Measurements from ENCODE around the gene INPP5A.
"Not testable (repeated sequence)": the region's sequence is repeated elsewhere in the genome, so short reads cannot be mapped to it uniquely, and the experiment has no call there.

The INPP5A gene

DNA sequence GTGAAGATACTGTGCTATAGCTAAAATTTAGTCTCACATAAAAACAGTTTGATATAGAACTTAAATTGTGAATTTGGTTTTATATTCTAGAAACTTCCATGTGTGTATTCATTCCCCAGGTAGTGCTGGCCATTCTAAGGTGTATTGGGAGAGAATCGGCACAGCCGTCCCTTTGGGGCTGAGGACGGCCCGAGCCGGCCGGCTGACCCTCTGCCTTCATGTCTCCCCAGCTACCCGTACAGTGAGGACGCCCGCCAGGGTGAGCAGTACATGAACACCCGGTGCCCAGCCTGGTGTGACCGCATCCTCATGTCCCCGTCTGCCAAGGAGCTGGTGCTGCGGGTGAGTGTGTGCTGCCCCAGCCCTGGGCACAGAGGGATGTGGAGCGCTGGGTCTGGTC, 239.9 kb downstream of the INPP5A start:
- DNase-seq, result no peak

DNA sequence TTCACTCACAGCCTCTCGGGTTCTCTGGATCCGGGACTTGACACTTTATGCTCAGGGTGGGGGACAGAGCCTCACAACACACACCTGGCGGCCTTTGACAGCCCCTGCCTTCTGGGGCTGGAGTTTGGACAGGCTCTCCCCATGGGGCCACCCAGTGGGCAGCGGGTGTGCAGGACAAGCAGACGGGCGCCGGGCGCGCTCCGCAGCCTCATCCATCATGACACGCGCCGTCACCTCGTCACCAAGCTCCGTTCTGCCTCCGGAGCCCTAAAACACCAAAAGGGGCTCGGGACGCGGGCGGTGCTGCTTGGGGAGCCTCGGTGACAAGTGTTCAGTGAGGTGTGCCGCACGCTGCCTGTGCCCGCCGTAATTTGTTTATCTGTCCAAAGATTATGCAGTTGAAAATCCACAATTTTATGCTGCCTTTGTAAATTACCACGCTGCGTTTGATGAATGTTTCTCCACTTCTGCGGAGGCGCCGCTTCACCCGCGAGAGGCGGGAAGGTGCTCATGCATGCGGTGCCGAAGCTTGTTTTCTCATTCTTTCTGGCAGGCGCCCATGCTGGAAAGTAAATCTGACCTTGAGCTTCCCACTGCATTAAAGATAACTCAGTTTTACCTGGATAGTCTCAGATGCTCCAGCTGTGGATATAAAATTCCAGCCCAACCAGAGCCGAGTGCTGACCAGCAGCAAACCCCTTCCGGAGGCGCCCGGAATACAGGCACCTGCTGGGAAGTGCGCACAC, 242.1 kb downstream of the INPP5A start:
- DNase-seq, result no peak

DNA sequence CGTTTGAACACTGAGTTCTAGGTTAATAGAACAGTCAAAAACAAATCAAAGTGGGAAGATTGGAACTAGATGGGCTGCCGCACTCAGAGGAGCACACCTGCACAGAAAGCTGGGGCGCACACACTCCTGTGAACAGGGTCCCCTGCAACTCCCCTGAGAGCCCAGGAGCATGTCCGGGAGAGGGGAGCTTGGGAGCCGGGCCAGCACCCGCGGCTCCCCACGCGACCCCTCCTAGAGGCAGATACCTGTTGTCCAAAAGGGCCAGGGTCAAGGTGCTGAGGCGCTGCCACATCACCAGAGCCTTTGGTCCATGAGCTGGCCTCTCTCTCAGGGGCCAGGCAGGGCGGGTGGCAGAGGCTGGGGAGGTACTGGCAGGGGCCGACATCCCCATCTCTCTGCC, 242.8 kb downstream of the INPP5A start:
- no peak for DNase-seq

DNA sequence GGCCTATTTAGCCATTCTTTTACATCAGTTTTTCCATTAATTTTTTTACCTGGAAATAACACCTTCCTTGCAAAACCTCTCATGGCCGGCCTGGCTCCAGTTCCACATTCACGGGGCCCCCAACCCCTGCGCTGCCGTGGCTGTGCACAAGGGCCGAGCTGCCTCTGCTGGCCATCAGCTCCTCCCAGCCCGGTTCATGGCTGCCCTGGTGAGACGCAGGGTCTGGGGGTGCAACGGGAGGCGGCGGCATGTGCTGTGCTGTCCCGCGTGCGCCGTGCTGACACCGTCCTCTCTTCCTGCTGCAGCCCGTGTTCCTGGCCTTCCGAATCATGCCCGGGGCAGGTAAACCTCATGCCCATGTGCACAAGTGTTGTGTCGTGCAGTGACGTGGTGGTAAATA, 244.0 kb downstream of the INPP5A start:
- no peak for DNase-seq

DNA sequence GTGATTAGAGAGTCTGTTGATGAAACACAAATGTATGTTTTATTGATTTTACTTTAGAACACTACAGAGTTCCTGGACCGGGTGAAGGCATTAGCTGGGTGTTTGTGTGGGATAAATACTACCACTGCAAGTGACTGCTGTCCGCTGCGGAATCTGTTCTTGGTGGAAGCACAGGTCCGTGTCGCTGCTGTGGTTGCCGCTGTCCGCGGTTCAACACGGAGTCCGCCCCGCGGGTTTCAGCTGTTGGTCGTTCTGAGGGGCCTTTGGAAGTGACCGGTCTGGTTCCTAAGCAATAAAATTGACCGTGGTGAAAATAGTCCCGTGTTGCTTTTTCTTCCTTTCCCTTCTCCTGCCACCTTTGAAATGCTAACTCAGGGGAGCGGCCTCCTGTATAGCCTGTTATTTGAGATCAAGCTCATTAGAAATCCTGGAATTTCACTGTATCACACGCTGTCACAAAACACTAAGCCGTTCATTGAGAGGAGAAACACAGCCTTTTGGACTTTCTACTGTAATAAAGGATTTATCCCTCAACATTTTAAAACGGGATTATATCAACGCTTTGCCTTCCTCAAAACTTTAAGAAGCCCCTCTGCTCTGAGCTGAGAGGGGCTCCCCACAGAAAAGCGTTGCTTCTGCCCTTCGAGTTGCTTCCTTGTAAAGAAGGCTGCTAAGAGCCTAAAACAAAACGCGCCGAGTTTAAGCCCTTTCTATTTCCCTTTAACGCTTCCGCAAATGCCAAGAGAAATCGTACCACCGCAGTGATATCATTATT, 245.8 kb downstream of the INPP5A start:
- no peak for DNase-seq

DNA sequence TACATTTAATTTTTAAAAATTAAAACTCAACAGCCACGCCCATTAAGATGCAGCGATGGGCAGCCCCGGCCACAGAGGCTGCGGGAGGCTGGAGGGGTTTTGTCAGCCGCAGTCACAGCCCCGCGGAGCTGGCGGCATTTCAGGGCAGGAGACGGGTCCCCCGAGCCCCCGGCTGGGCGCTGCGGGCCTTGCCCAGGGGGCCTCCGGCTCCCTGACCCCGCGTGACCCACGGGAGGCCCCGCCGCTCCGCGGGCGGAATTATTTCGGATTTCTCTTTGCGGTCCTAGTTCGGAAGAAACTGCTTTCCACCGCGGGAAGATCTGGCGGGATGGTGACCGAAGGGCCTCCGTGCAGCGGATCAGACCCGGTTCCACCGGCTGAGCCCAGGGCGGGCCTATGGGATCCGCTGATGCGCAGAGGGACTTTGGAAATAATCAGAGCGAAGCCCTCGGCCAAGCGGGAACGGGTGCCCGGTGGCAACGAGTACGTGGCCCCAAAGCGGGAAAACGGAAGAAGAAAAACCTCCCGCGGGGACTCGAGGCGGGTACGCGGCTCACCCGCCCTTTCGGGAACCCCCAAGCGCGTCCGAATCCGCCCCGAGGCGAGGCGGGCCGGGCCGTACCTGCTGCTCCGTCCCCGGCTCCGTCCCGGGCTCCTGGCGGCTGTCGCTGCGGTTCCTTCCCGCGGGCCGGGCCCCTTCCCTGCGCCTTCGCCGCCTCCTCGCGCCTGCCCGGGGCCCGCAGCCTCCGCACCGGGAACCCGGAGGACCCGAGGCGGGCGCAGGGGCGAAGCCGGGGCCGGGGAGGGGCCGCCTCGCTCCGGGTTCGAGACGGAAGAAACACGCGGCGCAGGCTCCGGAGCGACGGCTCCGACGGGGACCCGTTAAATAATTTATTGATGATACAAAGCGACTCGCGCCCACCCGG, 246.6 kb downstream of the INPP5A start:
- no peak for DNase-seq

DNA sequence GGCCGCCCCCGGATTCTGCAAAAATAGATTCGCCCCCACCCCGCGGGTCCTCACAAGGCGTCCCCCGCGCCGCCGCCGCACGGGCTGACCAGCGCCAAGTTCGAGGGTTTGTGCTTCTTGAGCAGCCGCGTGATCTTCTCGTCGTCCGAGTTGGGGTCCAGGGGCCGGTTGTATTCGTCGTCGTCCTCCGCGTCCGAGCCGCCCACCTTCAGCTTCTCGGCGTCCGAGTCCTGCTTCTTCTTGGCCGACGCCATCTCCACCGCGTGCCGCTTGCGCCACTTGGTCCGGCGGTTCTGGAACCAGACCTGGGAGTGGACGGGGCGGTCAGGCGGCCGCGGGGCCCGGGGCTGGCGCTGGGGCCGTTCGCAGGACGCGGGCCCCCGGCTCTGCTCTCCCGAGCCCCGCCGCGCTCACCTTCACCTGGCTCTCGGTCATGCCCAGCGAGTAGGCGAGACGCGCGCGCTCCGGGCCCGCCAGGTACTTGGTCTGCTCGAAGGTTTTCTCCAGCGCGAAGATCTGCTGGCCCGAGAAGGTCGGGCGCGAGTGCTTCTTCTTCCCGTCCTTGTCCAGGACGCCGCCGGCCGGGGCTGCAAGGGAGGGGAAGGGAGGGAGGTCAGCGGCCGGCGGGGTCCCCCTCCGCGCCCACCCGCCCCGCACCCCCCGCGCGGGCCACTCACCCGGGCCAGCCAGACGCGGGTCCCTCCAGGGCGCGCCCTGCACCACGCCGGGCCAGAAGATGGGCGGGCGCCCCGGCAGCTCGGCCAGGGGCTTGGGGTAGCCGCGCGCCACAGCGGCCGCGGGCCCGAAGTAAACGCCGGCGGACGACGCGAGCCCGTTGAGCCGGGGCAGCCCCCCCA, 247.5 kb downstream of the INPP5A start:
- no peak for DNase-seq

DNA sequence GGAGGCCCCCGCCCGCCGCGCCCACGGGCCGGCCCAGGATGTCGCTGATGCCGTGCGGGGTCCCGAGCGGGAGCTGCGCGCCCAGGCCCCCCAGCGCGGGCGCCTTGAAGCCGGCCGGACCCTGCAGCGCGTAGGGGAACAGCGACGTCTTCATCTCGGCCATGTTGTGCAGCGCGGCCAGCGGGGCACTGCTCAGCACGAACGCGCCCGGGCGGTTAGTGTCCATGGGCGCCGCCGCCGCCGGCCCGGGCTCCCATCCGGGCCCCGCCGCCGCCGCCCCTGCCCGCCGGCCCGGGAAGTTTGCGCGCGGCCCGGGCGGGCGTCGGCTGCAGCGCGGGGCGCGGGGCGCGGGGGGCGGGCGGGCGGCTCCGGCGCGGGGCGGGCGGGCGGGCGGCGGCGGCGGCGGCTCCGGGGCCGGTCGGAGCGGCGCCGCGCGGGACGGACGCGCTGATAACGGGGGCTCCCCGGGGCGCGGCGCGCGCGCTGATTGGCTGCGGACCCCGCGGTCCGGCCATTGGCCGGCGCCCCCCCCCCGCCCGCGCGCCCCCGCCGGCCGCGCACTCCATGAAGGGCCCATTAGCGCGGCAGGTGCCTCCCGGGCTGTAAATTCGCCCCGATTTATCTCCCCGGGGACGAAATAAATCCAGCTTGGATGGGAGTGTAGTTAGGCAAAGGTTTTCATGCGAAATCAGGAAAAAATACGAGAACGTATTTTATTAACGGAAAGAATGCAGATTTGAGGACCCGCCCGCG, 248.3 kb downstream of the INPP5A start, which contains the start of gene NKX6-2:
Gene NKX6-2, minus strand, starts transcription at position 425 of the 753 bp plus-strand sequence. Its CDS starts 199 bp downstream, at position 226.
- DNase-seq, result no peak

DNA sequence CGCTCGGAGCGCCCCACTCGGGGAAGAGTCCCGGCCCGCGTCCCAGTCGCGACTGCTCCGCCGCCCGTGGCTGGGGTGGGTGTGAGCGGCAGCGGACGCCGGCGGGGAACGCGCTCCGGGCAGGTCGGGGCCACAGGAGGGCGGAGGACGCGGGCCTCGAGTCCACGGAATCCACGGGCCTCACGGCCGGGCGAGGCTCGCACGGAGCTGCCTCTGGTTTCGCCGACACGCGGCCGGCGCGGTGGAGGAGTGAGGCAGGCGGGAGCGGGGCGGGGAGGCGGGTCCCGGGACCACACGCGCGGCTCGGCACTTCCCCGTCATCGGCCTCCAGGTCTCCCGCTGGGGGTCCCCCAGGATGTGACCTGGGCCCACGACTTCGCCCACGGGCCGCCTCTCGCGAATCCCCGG, 248.9 kb downstream of the INPP5A start:
- DNase-seq, result no peak

DNA sequence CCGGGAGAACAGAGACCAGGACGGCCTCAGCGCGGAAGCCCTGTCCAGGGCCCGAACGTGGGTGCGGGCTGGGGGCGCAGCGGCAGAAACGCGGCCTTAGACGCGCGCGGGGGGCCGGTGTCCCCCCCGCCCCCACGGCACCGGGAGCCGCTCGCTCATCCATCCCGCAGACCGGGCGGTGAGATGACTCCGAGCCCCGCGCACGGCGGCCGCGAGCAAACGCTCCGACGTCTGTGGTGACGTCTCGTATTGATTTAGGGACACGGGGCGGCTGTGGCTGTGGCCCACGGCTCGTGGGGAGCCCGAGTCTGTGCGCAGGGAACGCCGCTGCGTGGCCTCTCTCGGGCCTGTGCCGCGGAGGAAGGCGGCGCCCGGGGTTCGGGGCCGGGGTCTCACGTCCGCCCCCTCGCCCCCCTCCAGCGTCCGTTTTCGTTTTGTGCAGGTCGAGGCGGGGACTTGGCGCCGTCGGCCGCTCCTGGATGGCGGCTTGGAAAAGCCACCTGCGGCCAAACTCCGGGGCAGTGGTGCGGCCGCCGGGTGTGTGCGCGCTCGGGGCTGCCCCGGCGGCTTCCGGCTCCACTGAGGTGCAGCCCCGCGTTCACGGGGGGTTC, 249.4 kb downstream of the INPP5A start:
- no peak for DNase-seq

DNA sequence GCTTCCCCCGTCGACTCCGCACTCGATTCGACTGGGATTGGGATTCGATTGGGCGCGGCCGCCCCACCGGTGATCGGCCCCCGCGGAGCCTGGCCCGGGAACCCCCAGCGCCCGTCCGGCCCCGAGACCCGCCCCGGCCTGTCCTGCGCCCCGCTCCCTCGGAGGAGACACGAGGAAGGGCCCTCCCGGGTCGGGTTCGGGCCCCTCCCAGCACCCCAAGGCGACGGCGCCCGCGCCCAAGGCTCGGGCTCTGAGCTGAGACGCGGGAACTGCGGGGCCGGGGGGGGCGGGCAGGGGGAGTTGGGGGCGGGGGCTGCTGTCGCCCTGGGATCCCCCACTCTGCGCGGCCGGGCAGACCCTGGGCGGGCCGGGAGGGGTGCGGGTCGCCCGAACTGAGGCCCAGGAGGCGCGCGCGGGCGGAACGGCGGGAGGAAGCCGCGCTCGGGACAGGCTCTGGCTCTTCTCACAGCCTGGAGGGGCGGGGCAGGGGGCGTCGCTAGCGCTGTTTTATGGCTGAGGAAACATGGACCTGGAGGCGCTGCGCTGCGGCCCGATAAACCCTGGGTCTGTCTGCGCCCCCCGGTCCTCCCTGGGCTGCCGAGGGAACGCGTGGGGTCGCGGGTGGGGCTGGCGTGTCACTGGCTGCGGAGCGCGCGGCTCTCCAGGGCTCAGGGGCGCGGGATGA, 250.1 kb downstream of the INPP5A start:
- DNase-seq, result no peak

DNA sequence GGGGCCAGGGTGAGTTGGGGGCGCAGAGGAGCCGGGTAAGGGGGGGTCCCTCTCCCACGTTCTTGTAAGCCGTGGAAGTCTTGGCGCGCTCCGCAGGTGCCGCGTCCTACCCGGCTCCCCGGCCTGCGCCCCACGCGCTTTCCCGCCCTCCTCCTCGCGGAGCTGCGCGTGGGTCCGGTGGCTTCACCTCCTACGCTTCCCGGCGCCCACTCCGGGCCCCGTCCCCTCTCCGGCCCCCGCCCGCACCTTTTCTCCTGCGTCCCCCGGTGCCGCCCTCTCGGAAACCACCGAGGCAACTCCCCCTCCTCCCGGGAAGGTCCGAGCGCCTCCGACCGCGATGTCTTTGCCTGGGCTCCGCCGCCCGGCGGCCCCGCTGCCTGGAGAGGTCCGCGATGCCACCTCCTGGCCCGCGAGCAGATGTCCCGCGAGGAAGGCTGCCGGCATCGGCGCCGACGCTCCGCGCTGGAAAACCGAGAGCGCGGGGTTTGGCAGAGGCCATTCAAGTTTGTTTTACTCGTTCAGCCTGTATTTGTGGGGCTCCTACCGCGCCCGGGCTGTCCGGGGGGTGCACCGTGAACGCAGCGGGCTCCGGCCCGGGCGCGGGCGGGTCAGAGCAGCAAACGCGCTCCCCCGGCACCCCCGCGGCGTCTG, 250.7 kb downstream of the INPP5A start:
- no peak for DNase-seq

DNA sequence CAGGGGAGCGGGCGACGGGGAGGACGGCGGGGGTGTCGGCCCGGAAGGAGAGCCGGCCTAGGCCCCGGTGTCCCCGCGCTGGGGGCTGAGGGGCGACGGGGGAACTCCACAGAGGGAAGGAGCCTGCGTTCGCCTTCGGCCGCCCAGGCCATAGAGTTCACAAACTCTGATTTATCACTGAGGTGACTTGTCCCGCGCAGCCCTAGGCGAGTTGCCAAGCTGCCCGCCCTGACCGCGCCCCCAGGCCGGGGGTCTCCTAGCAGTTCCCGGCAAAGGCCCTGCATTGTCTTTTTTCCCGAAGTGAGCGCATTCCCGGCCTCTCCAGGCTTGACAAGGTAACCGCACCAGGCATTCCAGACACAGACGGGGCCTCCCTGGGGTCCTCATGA, 251.2 kb downstream of the INPP5A start:
- no peak for DNase-seq

DNA sequence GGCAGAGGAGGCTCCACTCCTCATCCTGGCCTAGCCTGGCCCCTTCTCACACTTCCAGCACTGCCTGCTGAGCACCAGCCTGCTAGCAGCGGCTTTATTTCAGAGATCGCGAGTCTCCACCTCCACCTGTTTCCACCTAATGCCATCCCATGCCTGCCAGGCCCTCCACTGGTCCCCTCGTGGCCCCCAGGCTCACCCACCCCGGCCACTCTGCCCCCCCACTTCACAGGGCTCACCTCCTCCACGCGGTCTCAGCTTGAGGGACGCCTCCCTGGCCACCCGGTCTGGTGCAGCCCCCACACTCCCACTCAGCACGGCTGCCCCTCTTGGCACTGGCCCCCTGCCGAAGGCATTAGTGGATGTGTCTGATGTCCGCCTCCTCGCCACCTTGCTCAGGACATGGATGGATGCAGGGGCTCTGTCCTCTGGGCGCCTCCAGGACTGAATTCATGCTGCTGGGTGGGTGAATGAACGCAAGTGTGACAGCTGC, 252.1 kb downstream of the INPP5A start:
- DNase-seq, result no peak

DNA sequence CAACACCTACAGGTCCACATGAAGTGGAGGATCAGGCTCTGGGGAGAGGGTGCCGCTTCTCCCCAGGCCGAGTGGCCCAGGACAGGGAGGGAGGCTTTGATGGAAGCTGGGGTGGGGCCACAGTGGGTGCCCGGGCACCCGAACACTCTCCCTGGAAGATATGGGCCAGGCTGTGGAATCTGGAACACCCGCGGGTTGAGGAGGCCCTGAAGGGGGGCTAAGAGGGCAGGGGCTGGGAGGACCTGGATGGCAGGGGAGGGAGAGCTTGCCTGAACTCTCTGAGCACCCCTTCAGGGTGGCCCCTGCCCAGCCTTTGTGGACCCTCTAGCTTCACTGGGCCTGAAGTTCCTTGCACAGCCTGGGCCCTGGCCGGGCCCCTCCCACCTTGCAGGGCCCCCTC, 252.9 kb downstream of the INPP5A start:
- DNase-seq, result no peak

DNA sequence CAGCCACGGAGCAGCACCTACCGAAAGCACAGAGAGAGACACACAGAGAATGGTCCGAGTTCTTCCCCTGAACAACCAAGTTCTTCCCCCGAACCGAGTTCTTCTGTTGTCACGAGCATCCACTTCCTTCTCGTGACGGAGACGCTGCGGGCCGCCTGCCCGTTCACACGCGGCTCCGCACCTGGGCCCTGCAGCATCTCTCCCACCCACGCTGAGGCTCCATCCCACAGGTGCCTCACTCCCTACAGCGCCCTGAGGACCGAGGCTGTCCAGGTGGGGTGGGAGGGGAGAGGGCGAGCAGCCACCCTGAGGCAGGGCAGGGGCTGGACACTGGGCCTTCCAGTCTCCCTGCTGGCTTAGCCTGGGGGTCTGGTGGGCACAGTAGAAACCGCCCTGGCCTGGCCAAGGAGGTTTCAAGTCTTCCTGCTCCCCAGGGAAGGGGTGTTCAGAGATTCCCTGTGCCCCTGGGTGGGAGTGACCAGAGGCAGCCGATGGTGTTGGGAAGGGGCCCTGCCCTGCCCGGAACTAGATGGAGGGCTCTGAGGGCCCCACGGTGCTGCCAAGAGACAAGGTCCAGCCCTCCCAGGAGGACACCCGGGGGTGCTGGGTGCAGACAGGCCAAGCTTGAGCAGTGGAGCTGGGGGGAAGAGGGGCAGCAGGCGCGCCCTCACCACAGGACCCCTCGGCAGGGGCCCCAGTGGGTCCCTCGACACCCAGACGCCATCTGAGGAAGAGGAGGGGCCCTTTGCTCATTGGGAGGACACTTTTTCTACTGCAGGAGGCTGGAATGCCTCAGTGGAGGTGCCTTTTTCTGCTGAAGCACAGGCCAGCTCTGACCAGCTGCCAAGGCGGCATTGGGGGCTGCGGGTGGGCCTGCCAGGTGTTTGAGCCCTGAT, 253.6 kb downstream of the INPP5A start:
- DNase-seq, result no peak

DNA sequence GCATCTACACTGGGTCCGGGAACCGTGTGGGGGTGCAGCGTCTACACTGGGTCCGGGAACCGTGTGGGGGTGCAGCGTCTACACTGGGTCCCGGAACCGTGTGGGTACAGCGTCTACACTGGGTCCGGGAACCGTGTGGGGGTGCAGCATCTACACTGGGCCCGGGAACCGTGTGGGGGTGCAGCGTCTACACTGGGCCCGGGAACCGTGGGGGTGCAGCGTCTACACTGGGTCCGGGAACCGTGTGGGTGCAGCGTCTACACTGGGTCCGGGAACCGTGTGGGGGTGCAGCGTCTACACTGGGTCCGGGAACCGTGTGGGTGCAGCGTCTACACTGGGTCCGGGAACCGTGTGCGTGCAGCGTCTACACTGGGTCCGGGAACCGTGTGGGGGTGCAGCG, 254.5 kb downstream of the INPP5A start:
- DNase-seq, result not testable (repeated sequence)

DNA sequence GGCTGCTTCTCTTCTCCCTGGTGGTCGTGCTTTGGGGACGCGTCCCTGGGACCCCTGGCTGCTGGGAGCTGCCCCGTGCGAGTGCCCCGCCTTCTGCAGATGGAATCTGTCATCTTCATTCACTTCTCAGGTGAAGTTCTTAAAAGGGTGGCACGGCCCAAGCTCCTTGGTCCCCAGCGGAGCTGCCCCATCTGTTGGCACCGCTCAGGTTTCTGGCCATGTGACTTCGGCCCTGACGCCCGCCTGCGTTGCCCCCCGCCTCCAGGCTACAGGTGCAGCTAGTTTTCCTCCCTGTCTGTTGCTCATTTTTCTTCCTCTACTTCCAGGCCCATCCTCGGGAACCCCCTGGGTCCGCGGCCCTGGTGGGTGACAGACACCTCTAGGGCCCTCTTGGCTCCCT, 255.2 kb downstream of the INPP5A start:
- DNase-seq, result no peak

DNA sequence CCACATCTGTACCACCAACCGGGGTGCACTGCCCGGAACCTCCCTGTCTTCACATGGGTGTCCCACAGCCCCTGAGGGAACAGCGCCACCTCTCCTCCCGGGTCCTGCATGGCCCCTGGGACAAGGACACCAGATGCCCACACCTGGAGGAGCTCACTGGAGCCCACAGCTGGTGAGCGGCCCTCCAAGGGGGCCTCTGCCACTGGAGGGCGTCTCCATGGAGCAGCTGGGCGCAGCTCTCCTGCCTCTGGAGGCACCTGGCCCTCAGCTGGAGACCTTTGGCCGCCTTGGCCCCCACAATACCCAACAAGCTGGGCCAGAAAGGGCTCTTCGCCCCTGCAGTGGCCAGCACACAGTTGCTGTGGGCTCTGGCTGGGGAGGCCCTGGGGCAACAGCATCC, 255.6 kb downstream of the INPP5A start:
- no peak for DNase-seq
